Panc1 (cell line): ENCODE data around the gene DMTF1. TPM values are rescaled to one million over a fixed set of nuclear protein-coding genes. Genes with fewer than 3 reads are reported as not detected.

Source experiments
- ATAC-seq: fragments of 200-7000 bp; cut with Tn5 transposase; 2 replicates; pipeline ENCODE4 v1.9.1; 2020; ENCODE audit warnings: mild to moderate bottlenecking, moderate library complexity
- BruUV-seq: library from RNA; stranded (reverse); fragments of 400-500 nt; replicated peaks from 2 replicates; lab custom pipeline; 2021; lab: Mats Ljungman, UMichigan
- CTCF ChIA-PET: fragments of 300-600 bp; sonication (Branson Sonifier 250); formaldehyde crosslinking; loops from one replicate; lab custom pipeline; 2022; ENCODE audit warnings: antibody characterized with exemption; lab: Charles Lee
- POLR2A ChIA-PET: fragments of 300-600 bp; sonication (Branson Sonifier 250); formaldehyde crosslinking; loops from one replicate; lab custom pipeline; 2022; ENCODE audit warnings: antibody characterized with exemption; lab: Charles Lee
- DNase-seq: peaks from one replicate; pipeline ENCODE4 v3.0.0-alpha.2; 2010; ENCODE audit warnings: low read depth, low spot score
- H3K27ac ChIP-seq: 2 replicates; pipeline ENCODE4 v1.5.1; 2011; ENCODE audit warnings: mild to moderate bottlenecking, low read length, inconsistent platforms
- H3K27me3 ChIP-seq: fragments of 200-500 bp; sonication (Bioruptor generic); 2 replicates; pipeline ENCODE4 v1.6.0; 2014; ENCODE audit warnings: low read length, inconsistent platforms; ENCODE audit not compliant: control insufficient read depth, insufficient read depth
- H3K36me3 ChIP-seq: fragments of 200-500 bp; sonication (Bioruptor generic); 2 replicates; pipeline ENCODE4 v1.5.1; 2014; ENCODE audit warnings: inconsistent platforms, mild to moderate bottlenecking, low read length, moderate library complexity; ENCODE audit not compliant: control insufficient read depth, insufficient read depth
- H3K4me1 ChIP-seq: 2 replicates; pipeline ENCODE4 v1.5.1; 2011; ENCODE audit warnings: inconsistent platforms, mild to moderate bottlenecking, low read length, moderate library complexity; ENCODE audit not compliant: control insufficient read depth, insufficient read depth
- H3K4me3 ChIP-seq, 2 experiments: 2 replicates each; pipeline ENCODE4 v1.5.1; 2011 to 2012; ENCODE audit warnings: low read depth in 2 of 2, low read length in 2 of 2, mild to moderate bottlenecking in 2 of 2, inconsistent platforms in 1 of 2, moderate library complexity in 1 of 2
- H3K9me3 ChIP-seq: fragments of 200-500 bp; sonication (Bioruptor generic); 2 replicates; pipeline ENCODE4 v1.5.1; 2014; ENCODE audit warnings: low read depth, mild to moderate bottlenecking, inconsistent platforms, low read length, moderate library complexity; ENCODE audit not compliant: control insufficient read depth, insufficient read depth
- POLR2AphosphoS5 ChIP-seq: IDR thresholded peaks from 2 replicates; pipeline ENCODE4 v1.6.1; 2012; ENCODE audit warnings: mild to moderate bottlenecking, low read depth, low read length, moderate library complexity
- SIN3A ChIP-seq: IDR thresholded peaks from 2 replicates; pipeline ENCODE4 v1.6.1; 2012; ENCODE audit warnings: low read depth, mild to moderate bottlenecking, low read length, moderate library complexity, borderline replicate concordance; ENCODE audit not compliant: insufficient read depth
- TCF7L2 ChIP-seq: IDR thresholded peaks from 2 replicates; pipeline ENCODE4 v1.6.1; 2011; ENCODE audit warnings: mild to moderate bottlenecking, low read depth, low read length, inconsistent platforms
- in situ Hi-C: cut with HindIII; loops from 2 replicates; pipeline ENCODE4 v1.10.0; 2016; ENCODE audit warnings: low sequenced_read_pairs, low pct_unique_long_range_greater_than_20kb
- intact Hi-C: fragments of 100-400 bp; cut with micrococcal nuclease; formaldehyde crosslinking; loops from one replicate; pipeline ENCODE4 v1.10.0; 2022; ENCODE audit not compliant: unreplicated experiment
- total RNA-seq: library from RNA; stranded (reverse); gene quantifications from one replicate; pipeline ENCODE4 v1.2.1, GENCODE V29; 2021; ENCODE audit not compliant: unreplicated experiment
- TF ChIP-seq, protein P1 (sequence below): fragments of 450-650 bp; IDR thresholded peaks from 2 replicates; pipeline ENCODE4 v1.5.1; 2017; ENCODE audit warnings: mild to moderate bottlenecking
- TF ChIP-seq, protein P2 (sequence below), 2 experiments: IDR thresholded peaks; 2 replicates each; pipeline ENCODE4 v1.6.1; 2011 to 2012; ENCODE audit warnings: low read depth in 2 of 2, control low read depth in 1 of 2, low read length in 1 of 2, mild to moderate bottlenecking in 1 of 2, moderate library complexity in 1 of 2; ENCODE audit not compliant: insufficient read depth in 1 of 2

Gene DMTF1
- total RNA-seq, 1 experiment from 2014 or later: 54.0 TPM

DNA sequence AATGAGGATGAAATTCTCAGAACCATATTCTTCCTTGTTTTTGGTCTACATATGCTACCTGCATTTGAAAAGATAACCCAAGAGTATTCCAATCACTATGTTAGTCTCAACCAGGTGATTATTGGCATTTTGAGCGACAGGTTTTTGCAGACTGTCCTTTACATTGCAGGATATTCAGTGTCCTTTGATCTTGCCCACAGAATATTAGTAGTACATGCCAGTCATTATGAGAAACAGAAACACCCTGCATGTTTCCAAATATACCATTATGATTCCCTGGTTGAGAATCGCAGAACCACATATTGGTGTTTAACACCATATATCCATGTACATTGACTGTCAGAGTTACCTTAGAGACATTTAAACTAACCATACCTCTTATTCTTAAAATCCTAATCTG is 36.7 kb downstream of the DMTF1 start:
- no peak for ATAC-seq

DNA sequence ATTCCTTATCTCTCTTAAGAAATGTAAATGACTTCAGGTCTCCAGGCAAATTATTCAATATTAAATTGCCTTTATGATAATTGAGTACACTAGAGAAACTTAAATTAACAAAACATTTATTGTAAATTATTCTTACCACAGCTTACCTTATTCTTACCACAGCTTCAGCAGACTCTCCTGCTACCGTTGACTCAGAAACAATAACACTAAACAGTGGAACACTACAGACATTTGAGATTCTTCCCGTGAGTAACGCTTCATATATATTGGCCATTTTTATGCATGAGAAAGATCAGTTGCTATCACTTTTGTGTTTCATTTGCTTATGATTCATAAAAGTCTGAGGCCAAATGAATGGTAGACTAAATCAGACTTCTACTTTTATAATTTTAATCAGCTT is 38.5 kb downstream of the DMTF1 start:
- ChIA-PET CTCF (no interaction called here), POLR2A (no interaction called here)
- peaks cover 87% of the 10 kb centered on the region for H3K36me3 ChIP-seq
- ATAC-seq: no peak
- H3K4me1 ChIP-seq: no peaks in the 10 kb centered on the region
- TF ChIP-seq SIN3A (no peak), POLR2AphosphoS5 (no peak), TCF7L2 (no peak)
- TF ChIP-seq, protein P1, sequence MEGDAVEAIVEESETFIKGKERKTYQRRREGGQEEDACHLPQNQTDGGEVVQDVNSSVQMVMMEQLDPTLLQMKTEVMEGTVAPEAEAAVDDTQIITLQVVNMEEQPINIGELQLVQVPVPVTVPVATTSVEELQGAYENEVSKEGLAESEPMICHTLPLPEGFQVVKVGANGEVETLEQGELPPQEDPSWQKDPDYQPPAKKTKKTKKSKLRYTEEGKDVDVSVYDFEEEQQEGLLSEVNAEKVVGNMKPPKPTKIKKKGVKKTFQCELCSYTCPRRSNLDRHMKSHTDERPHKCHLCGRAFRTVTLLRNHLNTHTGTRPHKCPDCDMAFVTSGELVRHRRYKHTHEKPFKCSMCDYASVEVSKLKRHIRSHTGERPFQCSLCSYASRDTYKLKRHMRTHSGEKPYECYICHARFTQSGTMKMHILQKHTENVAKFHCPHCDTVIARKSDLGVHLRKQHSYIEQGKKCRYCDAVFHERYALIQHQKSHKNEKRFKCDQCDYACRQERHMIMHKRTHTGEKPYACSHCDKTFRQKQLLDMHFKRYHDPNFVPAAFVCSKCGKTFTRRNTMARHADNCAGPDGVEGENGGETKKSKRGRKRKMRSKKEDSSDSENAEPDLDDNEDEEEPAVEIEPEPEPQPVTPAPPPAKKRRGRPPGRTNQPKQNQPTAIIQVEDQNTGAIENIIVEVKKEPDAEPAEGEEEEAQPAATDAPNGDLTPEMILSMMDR: no peak
- TF ChIP-seq, protein P2, sequence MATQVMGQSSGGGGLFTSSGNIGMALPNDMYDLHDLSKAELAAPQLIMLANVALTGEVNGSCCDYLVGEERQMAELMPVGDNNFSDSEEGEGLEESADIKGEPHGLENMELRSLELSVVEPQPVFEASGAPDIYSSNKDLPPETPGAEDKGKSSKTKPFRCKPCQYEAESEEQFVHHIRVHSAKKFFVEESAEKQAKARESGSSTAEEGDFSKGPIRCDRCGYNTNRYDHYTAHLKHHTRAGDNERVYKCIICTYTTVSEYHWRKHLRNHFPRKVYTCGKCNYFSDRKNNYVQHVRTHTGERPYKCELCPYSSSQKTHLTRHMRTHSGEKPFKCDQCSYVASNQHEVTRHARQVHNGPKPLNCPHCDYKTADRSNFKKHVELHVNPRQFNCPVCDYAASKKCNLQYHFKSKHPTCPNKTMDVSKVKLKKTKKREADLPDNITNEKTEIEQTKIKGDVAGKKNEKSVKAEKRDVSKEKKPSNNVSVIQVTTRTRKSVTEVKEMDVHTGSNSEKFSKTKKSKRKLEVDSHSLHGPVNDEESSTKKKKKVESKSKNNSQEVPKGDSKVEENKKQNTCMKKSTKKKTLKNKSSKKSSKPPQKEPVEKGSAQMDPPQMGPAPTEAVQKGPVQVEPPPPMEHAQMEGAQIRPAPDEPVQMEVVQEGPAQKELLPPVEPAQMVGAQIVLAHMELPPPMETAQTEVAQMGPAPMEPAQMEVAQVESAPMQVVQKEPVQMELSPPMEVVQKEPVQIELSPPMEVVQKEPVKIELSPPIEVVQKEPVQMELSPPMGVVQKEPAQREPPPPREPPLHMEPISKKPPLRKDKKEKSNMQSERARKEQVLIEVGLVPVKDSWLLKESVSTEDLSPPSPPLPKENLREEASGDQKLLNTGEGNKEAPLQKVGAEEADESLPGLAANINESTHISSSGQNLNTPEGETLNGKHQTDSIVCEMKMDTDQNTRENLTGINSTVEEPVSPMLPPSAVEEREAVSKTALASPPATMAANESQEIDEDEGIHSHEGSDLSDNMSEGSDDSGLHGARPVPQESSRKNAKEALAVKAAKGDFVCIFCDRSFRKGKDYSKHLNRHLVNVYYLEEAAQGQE (IDR thresholded peaks at IDR 0.05; ENCODE audit: insufficient read depth in 1 of 2, low read depth in 2 of 2, low read length in 1 of 2): no peak
- no TSS peak for BruUV-seq
- H3K27ac ChIP-seq: no peak overlapping the region
- no peak for DNase-seq
- H3K27me3 ChIP-seq: no peaks in the 10 kb centered on the region
- H3K4me3 ChIP-seq: no peak overlapping the region
- in situ Hi-C loops: no loop called here
- intact Hi-C loops: no loop called here
- no peaks in the 10 kb centered on the region for H3K9me3 ChIP-seq

More for the DNA sequence above, 36.7 kb downstream of the DMTF1 start:
- Histone ChIP-seq H3K4me1 (no peaks in the 10 kb centered on the region), H3K4me3 (no peak overlapping the region), H3K27ac (no peak overlapping the region), H3K36me3 (peaks cover 86% of the 10 kb centered on the region), H3K27me3 (no peaks in the 10 kb centered on the region), H3K9me3 (no peaks in the 10 kb centered on the region)
- DNase-seq: no peak
- no TSS peak for BruUV-seq
- intact Hi-C loops: no loop called here
- in situ Hi-C loops: no loop called here
- TF ChIP-seq TCF7L2 (no peak), POLR2AphosphoS5 (no peak), SIN3A (no peak)
- TF ChIP-seq, protein P1: no peak
- TF ChIP-seq, protein P2 (IDR thresholded peaks at IDR 0.05; ENCODE audit: insufficient read depth in 1 of 2, low read depth in 2 of 2, low read length in 1 of 2): no peak
- POLR2A ChIA-PET: no interaction called here
- CTCF ChIA-PET: no interaction called here
